ENCODE measurements around the gene IL22RA1.

- TF ChIP-seq CHD2 (IDR thresholded peaks at IDR 0.05; ENCODE audit: low read length) (no peak), RFX5 (IDR thresholded peaks at IDR 0.05; ENCODE audit: borderline replicate concordance, low read depth, low read length) (no peak)
Observed at GRCh38 chr1:24085007-24085406, 57.9 kb downstream of the IL22RA1 start.
